Measurements from ENCODE around the gene TSHR. TPM values are rescaled to one million over a fixed set of nuclear protein-coding genes. Genes with fewer than 3 reads are reported as not detected.

TSHR gene
- total RNA-seq, 1 donor: not detected

DNA sequence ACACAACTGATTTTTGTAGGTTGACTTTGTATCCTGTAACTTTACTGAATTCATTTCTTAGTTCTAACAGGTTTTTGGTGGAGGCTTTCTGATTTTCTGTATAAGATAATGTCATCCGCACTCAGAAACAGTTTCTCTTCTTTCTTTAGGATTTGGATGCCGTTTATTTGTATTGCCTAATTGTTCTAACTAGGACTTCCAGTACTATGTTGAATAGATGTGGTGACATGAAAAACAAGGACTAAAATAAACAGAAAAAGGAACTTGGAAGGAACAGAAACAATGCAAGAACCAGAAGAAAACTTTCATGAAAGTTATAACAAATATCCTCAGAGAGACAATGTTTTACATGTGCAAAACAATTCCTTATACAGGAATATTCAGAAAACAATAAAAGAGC is 165.1 kb downstream of the TSHR start:
- TF ChIP-seq, protein P1, sequence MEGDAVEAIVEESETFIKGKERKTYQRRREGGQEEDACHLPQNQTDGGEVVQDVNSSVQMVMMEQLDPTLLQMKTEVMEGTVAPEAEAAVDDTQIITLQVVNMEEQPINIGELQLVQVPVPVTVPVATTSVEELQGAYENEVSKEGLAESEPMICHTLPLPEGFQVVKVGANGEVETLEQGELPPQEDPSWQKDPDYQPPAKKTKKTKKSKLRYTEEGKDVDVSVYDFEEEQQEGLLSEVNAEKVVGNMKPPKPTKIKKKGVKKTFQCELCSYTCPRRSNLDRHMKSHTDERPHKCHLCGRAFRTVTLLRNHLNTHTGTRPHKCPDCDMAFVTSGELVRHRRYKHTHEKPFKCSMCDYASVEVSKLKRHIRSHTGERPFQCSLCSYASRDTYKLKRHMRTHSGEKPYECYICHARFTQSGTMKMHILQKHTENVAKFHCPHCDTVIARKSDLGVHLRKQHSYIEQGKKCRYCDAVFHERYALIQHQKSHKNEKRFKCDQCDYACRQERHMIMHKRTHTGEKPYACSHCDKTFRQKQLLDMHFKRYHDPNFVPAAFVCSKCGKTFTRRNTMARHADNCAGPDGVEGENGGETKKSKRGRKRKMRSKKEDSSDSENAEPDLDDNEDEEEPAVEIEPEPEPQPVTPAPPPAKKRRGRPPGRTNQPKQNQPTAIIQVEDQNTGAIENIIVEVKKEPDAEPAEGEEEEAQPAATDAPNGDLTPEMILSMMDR (IDR thresholded peaks at IDR 0.05; ENCODE audit: insufficient read depth, low read depth, low read length): no peak
- no peak for DNase-seq (ENCODE audit: low read depth)
- H3K4me3 ChIP-seq (ENCODE audit: low read depth, low read length): no peak overlapping the region

DNA sequence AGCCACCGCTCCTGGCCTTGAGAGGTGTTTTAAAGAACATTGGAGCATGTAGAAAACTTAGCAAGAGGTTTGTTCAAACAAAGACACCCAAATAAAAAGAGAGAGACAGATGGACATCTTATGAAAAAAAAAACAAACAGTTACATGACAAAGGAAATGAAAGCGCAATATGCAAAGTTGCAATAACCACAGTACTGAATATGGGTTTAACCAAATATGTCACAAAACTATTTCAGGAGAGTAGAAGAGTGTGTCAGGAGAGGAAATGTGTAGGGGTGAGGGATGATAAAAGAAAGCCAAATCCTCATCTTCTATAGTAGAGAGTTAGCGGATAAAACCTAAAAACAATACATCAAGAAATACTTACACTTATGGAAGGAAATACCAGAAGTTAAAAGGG is 166.9 kb downstream of the TSHR start:
- TF ChIP-seq, protein P1 (IDR thresholded peaks at IDR 0.05; ENCODE audit: insufficient read depth, low read depth, low read length): no peak
- H3K4me3 ChIP-seq (ENCODE audit: low read depth, low read length): no peak overlapping the region
- no peak for DNase-seq (ENCODE audit: low read depth)

DNA sequence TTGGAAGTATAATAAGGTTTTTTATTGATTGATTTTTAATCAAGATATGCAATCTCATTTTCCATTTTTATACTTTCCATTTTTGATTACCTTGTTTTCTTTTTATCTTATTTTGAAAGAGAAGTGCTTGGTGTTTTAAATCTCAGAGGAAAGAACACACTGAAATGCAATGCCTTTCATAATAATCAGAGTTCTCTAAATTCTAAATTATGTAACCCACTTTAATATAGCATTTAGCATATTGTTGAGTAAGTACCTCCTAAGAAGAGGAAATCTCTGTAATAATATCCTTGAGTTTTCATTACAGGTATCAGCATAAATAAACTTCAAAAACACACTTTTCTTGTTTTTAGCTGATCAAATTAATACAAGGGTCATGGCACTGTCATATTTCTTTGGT is 168.4 kb downstream of the TSHR start:
- no peak for DNase-seq (ENCODE audit: low read depth)
- no peak overlapping the region for H3K4me3 ChIP-seq (ENCODE audit: low read depth, low read length)
- TF ChIP-seq, protein P1 (IDR thresholded peaks at IDR 0.05; ENCODE audit: insufficient read depth, low read depth, low read length): no peak

DNA sequence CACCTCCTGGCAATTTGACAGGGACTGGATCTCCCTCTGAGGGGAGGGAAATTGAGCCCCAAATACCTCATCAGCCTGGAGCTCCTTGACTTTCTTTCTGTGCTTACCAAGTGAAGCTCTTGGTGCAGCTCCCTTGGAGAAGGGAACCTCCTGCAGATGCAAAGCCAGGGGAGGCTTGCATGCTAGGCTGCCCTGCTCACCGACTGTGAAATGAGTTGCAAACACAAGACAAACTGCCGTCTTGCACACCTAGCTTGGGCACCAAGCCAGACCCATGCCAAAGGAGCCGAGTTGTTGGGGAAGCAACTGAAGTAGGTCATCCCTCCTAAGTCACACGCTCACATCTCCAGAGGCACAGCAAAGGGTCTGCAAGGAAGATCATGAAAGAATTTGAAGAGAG is 170.1 kb downstream of the TSHR start:
- DNase-seq (ENCODE audit: low read depth): no peak
- TF ChIP-seq, protein P1 (IDR thresholded peaks at IDR 0.05; ENCODE audit: insufficient read depth, low read depth, low read length): no peak

DNA sequence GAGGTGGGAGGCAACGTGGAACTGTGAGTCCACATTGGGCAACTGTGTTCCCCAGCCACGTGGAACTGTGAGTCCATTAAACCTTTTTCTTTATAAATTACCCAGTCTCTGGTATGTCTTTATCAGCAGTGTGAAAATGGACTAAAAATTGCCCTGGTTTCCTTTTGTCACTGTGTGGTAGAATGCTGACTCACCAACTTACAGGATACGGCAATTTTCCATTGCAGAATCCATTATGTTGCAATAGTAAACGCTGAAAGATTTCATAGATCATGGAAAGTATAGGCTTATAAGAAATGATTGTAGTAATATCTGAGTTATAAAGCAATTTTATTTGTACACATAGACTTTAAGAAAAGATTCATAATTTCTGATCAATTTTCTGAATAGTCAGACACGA is 172.4 kb downstream of the TSHR start:
- TF ChIP-seq, protein P1 (IDR thresholded peaks at IDR 0.05; ENCODE audit: insufficient read depth, low read depth, low read length): no peak
- DNase-seq (ENCODE audit: low read depth): peak; percentile 11
- no peak overlapping the region for H3K4me3 ChIP-seq (ENCODE audit: low read depth, low read length)

More for the DNA sequence above, 170.1 kb downstream of the TSHR start:
- H3K4me3 ChIP-seq (ENCODE audit: low read depth, low read length): no peak overlapping the region

DNA sequence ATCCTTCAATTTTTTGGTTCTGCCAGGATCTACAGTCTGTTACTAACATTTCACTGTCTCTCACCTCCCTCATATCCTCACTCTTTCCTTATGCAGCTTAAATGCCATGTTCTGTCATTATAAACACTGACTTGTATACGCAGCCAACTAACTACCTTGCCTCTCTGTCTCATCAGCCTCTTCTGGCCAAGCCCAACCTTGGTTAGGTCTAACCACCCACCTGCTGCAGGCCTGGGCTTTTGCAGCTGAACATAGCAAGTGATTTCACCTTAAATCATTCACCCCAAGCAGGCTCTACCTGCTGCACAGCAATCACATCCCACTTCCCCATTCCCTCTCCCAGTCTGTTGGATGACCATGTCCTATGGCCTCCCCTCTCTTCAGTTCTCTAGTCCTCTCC is 173.8 kb downstream of the TSHR start:
- H3K4me3 ChIP-seq (ENCODE audit: low read depth, low read length): no peak overlapping the region
- no peak for DNase-seq (ENCODE audit: low read depth)
- TF ChIP-seq, protein P1 (IDR thresholded peaks at IDR 0.05; ENCODE audit: insufficient read depth, low read depth, low read length): no peak

DNA sequence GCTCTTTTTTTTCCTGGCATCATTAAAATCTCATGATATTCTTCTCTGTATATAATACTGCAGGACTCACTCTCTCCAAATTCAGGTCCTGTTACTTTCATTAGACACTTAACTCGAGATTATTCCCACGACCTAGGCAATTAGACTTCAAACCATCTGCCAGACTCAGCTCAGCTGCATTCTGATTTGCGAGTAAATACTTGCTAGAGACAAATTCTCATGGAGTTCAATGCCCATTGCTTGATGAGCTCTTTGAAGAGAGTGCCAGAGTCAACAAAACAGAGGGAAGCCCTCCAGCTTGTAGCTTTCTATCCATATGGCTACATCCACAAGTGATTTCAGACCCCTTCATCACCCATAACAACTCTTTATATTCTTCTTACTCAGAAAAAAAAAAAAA is 177.0 kb downstream of the TSHR start:
- TF ChIP-seq, protein P1 (IDR thresholded peaks at IDR 0.05; ENCODE audit: insufficient read depth, low read depth, low read length): no peak
- DNase-seq (ENCODE audit: low read depth): no peak
- no peak overlapping the region for H3K4me3 ChIP-seq (ENCODE audit: low read depth, low read length)

All from fibroblast of villous mesenchyme (primary cell).